Thyroid gland (tissue), 4 donors: ENCODE data around the gene HMGB4. TPM values are rescaled to one million over a fixed set of nuclear protein-coding genes. Genes with fewer than 3 reads are reported as not detected.
A peak's percentile ranks its signal among the peaks of the same experiment; 100 is the strongest.

Experiments used
- DNase-seq, 2 donors: peaks; one replicate each; pipeline ENCODE4 v3.0.0-alpha.2; 2019
- H3K27ac ChIP-seq, 3 donors: fragments of 200-600 bp; sonication (generic); 1 replicate in 2 of 3; 2 replicates in 1 of 3; pipeline ENCODE4 v1.5.1; 2016 to 2019; ENCODE audit warnings: mild to moderate bottlenecking in 1 of 3, moderate library complexity in 1 of 3
- H3K27me3 ChIP-seq: fragments of 200-600 bp; sonication (generic); one replicate; pipeline ENCODE4 v1.5.1; 2019
- H3K36me3 ChIP-seq, 2 donors: fragments of 200-600 bp; sonication (generic); one replicate each; pipeline ENCODE4 v1.5.1; 2016 to 2019
- H3K4me1 ChIP-seq, 2 donors: fragments of 200-600 bp; sonication (generic); one replicate each; pipeline ENCODE4 v1.5.1; 2017 to 2019
- H3K4me3 ChIP-seq, 3 donors: fragments of 200-600 bp; sonication (generic); replicated peaks in 1 of 3; 1 replicate in 2 of 3; 2 replicates in 1 of 3; pipeline ENCODE4 v1.5.1; 2016; ENCODE audit warnings: mild to moderate bottlenecking in 1 of 3
- H3K9me3 ChIP-seq: fragments of 200-600 bp; sonication (generic); one replicate; pipeline ENCODE4 v1.5.1; 2017
- POLR2A ChIP-seq, 2 donors: fragments of 450-650 bp; IDR thresholded peaks; one replicate each; pipeline ENCODE4 v1.6.1; 2017; ENCODE audit warnings: antibody characterized with exemption in 2 of 2, mild to moderate bottlenecking in 2 of 2, moderate library complexity in 1 of 2
- WGBS, 2 donors: methylation state at CpG; one replicate each; pipeline ENCODE4 v1.1.5; 2017; 5-methylcytosine and 5-hydroxymethylcytosine counted together
- intact Hi-C: fragments of 100-400 bp; cut with DNase I; formaldehyde crosslinking; loops from one replicate; pipeline ENCODE4 v1.15.1; 2023
- total RNA-seq, 4 donors: library from RNA; depleted of rRNA; stranded (reverse); fragments of >200 nt; gene quantifications; one replicate each; pipeline ENCODE4 v1.2.3, GENCODE V29; 2016
- TF ChIP-seq, protein P1 (sequence below), 6 experiments: fragments of 200-600 bp in 3 of 6; fragments of 450-650 bp in 3 of 6; sonication (generic) in 3 of 6; IDR thresholded peaks; one replicate each; pipeline ENCODE4 v1.5.1; 2016 to 2019; ENCODE audit warnings: antibody characterized with exemption in 6 of 6, mild to moderate bottlenecking in 2 of 6, inconsistent platforms in 1 of 6, moderate library complexity in 1 of 6

Gene HMGB4
- total RNA-seq, 4 donors from 2014 or later, result 1.9 TPM; not detected in 3

DNA sequence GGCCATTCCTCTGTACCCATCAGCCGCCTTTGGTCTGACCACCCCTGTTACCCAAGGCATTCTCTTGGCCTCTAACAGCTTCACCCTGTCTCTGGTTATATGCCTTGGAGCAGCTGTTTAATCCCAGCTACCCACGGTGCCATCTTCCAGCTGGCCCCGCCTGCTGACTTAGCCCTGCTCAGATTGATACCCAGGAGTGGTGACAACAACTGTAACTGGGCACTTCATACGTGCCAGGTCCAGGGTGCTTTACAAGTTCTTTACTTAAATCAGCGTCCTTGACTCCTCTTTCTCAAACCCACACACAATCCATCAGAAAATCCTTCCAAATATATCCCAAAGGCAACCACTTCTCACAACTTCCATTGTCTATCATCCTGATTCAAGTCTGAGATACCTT lies 37.2 kb upstream of the HMGB4 start:
- 79 to 89% methylated on average over 5 of the region's 5 CpGs for WGBS, 2 donors
- no peaks in the 10 kb centered on the region for H3K27me3 ChIP-seq
- no peaks in the 10 kb centered on the region for H3K9me3 ChIP-seq
- no peaks in the 10 kb centered on the region for H3K36me3 ChIP-seq
- H3K4me1 ChIP-seq, result no peaks in the 10 kb centered on the region
- H3K4me3 ChIP-seq, result no peak overlapping the region
- H3K27ac ChIP-seq, result no peak overlapping the region
- no peak for TF ChIP-seq POLR2A (IDR thresholded peaks at IDR 0.05)
- TF ChIP-seq, protein P1, sequence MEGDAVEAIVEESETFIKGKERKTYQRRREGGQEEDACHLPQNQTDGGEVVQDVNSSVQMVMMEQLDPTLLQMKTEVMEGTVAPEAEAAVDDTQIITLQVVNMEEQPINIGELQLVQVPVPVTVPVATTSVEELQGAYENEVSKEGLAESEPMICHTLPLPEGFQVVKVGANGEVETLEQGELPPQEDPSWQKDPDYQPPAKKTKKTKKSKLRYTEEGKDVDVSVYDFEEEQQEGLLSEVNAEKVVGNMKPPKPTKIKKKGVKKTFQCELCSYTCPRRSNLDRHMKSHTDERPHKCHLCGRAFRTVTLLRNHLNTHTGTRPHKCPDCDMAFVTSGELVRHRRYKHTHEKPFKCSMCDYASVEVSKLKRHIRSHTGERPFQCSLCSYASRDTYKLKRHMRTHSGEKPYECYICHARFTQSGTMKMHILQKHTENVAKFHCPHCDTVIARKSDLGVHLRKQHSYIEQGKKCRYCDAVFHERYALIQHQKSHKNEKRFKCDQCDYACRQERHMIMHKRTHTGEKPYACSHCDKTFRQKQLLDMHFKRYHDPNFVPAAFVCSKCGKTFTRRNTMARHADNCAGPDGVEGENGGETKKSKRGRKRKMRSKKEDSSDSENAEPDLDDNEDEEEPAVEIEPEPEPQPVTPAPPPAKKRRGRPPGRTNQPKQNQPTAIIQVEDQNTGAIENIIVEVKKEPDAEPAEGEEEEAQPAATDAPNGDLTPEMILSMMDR (IDR thresholded peaks at IDR 0.05), result no peak
- DNase-seq, result no peak
- intact Hi-C loops, result no loop called here

DNA sequence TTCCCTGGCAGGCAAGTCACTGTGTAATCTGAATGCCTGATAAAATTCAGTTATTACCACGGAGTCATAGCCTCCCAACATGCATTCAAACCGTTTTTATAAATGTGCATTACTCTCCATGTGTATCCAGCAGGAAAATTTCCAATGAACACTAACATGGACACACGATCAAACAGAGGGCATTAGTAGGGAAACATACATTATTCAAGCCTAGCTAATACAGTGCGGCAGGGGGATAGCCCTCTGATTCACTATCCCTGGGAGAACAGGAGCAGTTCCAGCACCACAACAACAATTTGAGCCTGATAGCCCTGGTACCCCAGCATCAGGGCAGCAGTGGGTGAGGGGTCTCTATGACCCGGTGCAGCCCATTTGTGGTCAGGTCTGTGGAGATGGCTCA lies 35.8 kb upstream of the HMGB4 start:
- 47 to 73% methylated on average over 5 of the region's 5 CpGs for whole genome bisulfite sequencing, 2 donors
- Histone ChIP-seq H3K36me3 (no peaks in the 10 kb centered on the region), H3K4me1 (no peaks in the 10 kb centered on the region), H3K9me3 (no peaks in the 10 kb centered on the region), H3K27me3 (no peaks in the 10 kb centered on the region), H3K4me3 (no peak overlapping the region), H3K27ac (no peak overlapping the region)
- TF ChIP-seq, protein P1 (IDR thresholded peaks at IDR 0.05), result no peak
- no peak for TF ChIP-seq POLR2A (IDR thresholded peaks at IDR 0.05)
- intact Hi-C loops, result no loop called here
- DNase-seq, result no peak

DNA sequence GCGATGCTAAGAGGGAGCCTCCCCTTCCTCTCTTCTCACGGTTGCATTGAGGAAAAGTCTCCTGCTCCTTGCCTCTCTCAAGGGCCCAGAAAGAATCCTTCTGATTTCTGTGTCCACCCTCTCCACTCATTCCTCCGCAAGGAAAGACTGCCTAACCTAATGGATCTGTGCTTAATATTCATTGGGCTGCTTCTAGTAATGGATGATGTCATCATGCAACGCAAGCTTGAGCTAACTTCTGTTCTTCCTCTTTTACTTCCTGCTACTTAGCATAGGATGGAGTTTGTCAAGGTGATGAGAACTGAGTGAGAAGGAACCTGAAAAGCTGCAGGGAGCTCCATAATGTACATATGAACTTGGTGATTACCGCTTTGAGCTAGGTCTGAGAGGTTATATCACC lies 35.2 kb upstream of the HMGB4 start:
- 82 to 90% methylated on average over 5 of the region's 5 CpGs for WGBS, 2 donors
- H3K27me3 ChIP-seq, result no peaks in the 10 kb centered on the region
- H3K4me1 ChIP-seq, result no peaks in the 10 kb centered on the region
- TF ChIP-seq, protein P1 (IDR thresholded peaks at IDR 0.05), result no peak
- TF ChIP-seq POLR2A (IDR thresholded peaks at IDR 0.05), result no peak
- DNase-seq, result no peak
- H3K9me3 ChIP-seq, result no peaks in the 10 kb centered on the region
- no peaks in the 10 kb centered on the region for H3K36me3 ChIP-seq
- H3K4me3 ChIP-seq, result no peak overlapping the region
- intact Hi-C loops, result no loop called here
- H3K27ac ChIP-seq, result no peak overlapping the region

DNA sequence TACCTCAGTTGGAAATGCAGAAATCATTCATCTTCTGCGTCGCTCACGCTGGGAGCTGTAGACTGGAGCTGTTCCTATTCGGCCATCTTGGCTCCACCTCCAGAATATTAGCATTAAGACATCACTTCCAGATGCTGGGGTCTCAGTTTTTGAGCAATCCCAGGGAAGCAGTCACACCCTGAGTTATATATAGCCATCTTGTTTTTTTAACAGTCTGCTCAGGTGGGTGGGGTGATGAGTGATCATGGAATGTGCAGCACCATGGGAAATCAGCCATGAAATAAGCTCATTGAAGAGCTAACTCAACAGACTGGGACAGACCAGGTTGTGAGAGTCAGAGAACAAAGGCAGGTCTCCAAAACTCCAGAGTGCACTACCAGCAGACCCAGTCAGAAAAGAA lies 27.0 kb upstream of the HMGB4 start:
- no peaks in the 10 kb centered on the region for H3K27me3 ChIP-seq
- DNase-seq, result peak in 1 of 2 donors; percentile 13
- H3K27ac ChIP-seq, result no peak overlapping the region
- WGBS, 2 donors, result 95 to 99% methylated on average over 4 of the region's 4 CpGs
- H3K4me1 ChIP-seq, result no peaks in the 10 kb centered on the region
- TF ChIP-seq POLR2A (IDR thresholded peaks at IDR 0.05), result no peak
- TF ChIP-seq, protein P1 (IDR thresholded peaks at IDR 0.05), result no peak
- H3K9me3 ChIP-seq, result no peaks in the 10 kb centered on the region
- intact Hi-C loops, result no loop called here
- H3K4me3 ChIP-seq, result no peak overlapping the region
- H3K36me3 ChIP-seq, result no peaks in the 10 kb centered on the region

DNA sequence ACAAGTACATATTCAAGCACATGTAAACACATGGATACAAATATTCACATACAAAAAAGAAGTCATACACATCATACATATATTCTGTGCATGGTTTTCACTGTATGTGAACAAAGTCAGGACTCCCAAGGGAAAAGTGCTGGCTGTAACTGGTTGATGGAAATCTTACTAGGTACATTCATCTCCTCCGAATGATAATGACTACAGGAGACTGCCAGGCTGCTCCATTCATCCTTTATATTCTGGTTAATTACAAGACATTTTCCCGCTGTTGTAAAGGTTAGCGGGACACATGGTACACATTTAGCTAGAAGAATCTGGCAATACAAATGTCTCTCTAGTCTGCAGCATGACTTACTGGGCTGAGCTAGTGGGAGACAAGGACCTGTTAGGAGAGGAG lies 26.2 kb upstream of the HMGB4 start:
- 86 to 87% methylated on average over 3 of the region's 3 CpGs for WGBS, 2 donors
- no peak overlapping the region for H3K27ac ChIP-seq
- H3K36me3 ChIP-seq, result no peaks in the 10 kb centered on the region
- H3K4me3 ChIP-seq, result no peak overlapping the region
- TF ChIP-seq, protein P1 (IDR thresholded peaks at IDR 0.05), result no peak
- no peak for TF ChIP-seq POLR2A (IDR thresholded peaks at IDR 0.05)
- H3K4me1 ChIP-seq, result no peaks in the 10 kb centered on the region
- H3K27me3 ChIP-seq, result no peaks in the 10 kb centered on the region
- H3K9me3 ChIP-seq, result no peaks in the 10 kb centered on the region
- DNase-seq, result no peak
- intact Hi-C loops, result no loop called here
